Measurements from ENCODE around the gene UBR4.

UBR4 gene

DNA sequence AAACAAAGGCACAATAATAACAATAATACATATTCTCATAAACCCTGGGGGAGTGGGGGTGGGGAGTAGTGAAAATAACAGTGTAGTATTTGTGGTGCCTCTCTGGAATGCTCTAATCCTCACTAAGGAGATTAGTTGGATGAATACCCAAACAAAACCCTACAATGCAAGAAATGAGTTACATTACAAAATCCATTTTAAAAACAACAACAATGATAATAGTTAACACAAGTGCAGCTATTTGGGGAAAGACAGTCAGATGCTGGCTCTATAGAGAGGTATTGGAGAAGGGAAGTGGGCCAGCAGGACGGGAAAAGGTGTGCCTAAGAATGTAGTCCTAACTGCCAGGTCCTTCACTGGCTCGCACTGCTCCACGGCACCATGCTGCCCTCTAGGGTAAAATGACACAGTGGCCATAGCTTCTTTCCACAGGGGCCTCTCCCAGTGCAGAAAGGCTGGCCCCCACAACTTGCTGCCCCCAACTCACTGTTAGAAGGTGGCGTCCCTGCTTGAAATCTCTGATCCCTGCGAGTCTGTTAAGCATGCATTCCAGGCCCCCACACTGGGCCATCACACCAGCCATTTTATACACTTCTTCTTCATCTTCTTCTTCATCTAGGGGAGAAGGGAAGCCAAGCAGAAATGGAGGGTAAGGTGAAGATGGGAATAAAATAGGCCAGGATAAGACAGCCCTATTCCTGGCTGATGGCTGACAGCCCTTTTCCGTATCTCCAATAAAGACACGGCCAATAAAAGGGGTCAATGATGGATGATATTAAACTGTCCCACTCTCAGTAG is 113.8 kb downstream of the UBR4 start:
- no peak for DNase-seq (ENCODE audit: low read depth, low spot score)

GRCh38 chr1:19091196-19091953 is 118.7 kb downstream of the UBR4 start:
- no peak for DNase-seq (ENCODE audit: low read depth, low spot score)

- DNase-seq (ENCODE audit: low read depth, low spot score), result no peak
Observed at GRCh38 chr1:19089524-19089923, 120.5 kb downstream of the UBR4 start.

- DNase-seq (ENCODE audit: low read depth, low spot score), result no peak
Observed at GRCh38 chr1:19088717-19089442, 121.2 kb downstream of the UBR4 start.

- DNase-seq (ENCODE audit: low read depth, low spot score), result no peak
Observed at GRCh38 chr1:19087737-19088594, 122.1 kb downstream of the UBR4 start.

DNA sequence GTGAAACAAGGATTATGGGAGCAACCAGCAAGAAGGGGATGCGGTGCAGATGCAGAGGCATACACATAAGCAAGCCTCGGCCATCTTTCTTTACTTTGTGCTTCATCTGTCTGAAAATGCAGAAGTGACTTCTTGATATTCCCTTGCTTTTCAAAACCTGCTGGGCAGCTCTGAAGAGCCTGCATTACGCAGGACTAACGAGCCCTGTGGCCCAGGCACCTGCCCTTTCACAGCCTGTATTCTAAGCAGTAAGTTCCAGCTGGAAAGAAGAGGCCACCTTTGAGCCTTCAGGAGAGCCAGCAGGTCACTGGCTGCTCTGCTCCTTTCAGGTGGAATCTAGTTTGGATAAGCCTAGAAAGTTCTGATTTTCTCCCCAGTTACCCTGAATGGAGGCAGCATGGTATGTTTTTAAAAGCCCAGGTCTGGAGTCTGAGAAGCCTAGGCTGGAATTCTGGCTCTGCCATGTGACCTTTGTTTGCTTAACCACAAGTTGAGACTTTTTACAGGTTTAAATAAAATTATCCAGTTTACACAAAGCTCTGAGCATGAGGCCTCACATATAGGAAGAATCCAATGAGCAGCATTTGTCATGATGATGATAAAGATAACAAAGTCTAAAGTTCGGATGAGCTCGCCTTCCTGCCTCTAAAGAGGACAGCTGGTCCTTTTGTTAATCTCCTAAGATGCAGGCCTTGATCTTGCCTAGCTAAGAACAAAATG is 122.9 kb downstream of the UBR4 start:
- DNase-seq (ENCODE audit: low read depth, low spot score), result no peak

DNA sequence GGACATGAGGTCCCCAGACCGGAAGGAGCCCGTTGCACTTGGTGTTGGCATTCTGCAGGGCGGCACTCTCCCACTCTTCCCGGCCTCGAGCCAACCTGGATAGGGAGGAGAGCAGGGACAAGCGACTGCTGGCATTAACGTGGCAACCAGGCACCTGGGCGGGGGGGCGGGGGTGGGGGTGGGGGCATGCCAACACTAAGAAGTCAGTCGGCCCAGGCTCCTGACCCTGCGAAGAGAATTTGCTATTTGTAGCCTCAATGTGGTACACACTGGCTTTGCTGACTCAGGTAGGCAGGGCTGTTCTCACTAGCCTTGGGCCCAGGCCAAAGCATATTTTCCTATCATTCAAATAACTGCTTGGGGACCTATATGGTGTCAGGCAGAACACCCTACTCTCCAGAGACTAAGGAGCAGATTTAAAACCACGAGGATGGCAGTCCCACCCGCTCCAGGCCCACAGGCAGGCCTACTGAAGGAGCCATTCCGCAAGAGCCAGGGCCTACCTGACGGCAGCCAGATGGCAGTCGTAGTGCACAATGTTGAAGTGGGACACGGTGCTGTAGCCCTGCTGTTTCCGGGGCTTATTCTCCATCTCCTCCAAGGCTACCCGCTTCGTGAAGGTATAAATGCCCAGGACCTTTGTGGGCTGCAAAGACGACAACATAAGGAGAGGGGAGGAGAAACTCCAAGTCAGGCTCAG is 123.7 kb downstream of the UBR4 start:
- no peak for DNase-seq (ENCODE audit: low read depth, low spot score)

- DNase-seq (ENCODE audit: low read depth, low spot score), result no peak
Observed at GRCh38 chr1:19084206-19084738, 125.8 kb downstream of the UBR4 start.

GRCh38 chr1:19083081-19083480 is 127.0 kb downstream of the UBR4 start:
- no peak for DNase-seq (ENCODE audit: low read depth, low spot score)

GRCh38 chr1:19081218-19081893 is 128.7 kb downstream of the UBR4 start:
- DNase-seq (ENCODE audit: low read depth, low spot score), result no peak

GRCh38 chr1:19080721-19081120 is 129.3 kb downstream of the UBR4 start:
- DNase-seq (ENCODE audit: low read depth, low spot score), result no peak

- DNase-seq (ENCODE audit: low read depth, low spot score), result no peak
Observed at GRCh38 chr1:19079541-19080472, 130.3 kb downstream of the UBR4 start.

DNA sequence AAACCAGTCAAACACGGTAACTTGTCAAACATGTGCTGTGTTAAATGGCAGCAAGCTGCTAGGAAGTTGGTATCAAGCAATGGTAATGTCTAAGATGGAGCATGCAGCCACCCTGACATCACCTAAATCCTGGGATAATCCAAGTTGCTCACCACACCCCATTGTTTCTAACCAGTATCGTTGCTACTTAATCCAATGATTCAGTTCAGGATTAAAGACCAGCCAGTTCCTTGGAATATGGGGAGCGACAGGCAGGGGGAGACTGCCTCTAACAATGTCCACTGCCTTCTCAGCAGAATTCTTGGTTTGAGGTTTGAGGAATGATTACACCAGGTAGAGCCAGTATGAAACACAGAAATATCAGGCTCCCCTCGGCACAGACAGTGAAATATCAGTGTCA is 131.5 kb downstream of the UBR4 start:
- no peak for DNase-seq (ENCODE audit: low read depth, low spot score)

DNA sequence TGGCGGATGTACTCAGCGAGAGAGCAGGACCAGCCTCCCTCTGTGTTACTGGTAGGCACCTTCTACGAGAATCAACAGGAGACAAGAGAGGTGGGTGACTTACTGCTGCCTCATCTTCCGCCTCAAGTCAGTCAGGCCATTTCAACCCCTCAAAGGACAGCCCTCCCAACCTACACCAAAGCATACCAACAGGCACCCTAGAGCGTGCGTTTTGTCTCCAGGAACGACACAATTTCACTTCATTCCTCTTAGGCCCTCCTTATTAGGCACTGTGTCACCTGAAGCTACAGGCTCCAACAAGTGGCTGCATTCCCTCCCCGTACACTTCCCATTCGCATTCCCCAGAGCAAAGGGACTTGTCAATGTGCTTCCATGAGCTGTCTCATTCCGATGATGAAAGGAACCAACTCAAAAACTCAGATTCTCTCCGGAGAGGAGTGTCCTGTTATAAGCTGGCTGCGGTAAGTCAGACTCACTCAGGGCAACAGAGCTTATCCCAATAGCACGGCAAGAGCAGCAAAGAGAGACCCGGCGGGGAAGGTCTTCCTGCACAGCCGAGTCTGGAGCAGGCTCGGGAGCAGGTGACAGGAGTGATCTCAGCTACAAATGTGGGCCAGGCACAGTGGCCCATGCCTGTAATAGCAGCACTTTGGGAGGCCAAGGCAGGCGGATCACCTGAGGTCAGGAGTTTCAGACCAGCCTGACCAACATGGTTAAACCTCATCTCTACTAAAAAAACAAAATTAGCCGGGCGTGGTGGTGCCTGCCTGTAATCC is 133.0 kb downstream of the UBR4 start:
- no peak for DNase-seq (ENCODE audit: low read depth, low spot score)

GRCh38 chr1:19074902-19075721 is 135.0 kb downstream of the UBR4 start:
- no peak for DNase-seq (ENCODE audit: low read depth, low spot score)

GRCh38 chr1:19074361-19074901 is 135.6 kb downstream of the UBR4 start:
- peak; percentile 45 for DNase-seq (ENCODE audit: low read depth, low spot score)

Measured in activated CD4-positive, CD25-positive, alpha-beta regulatory T cell treated with anti-CD3 and anti-CD28 coated beads, Interleukin-2, amount 50 U/mL, for 16 hours (primary cell).